HG03521 (cell line): Measurements from ENCODE around the gene SKIC2.
"Not testable (repeated sequence)": the region's sequence is repeated elsewhere in the genome, so short reads cannot be mapped to it uniquely, and the experiment has no call there.

Experiments
- ATAC-seq: cut with Tn5 transposase; IDR thresholded peaks from one replicate; pipeline ENCODE4 v1.9.1; 2021; ENCODE audit warnings: mild to moderate bottlenecking, moderate library complexity; ENCODE audit not compliant: unreplicated experiment

SKIC2 gene

DNA sequence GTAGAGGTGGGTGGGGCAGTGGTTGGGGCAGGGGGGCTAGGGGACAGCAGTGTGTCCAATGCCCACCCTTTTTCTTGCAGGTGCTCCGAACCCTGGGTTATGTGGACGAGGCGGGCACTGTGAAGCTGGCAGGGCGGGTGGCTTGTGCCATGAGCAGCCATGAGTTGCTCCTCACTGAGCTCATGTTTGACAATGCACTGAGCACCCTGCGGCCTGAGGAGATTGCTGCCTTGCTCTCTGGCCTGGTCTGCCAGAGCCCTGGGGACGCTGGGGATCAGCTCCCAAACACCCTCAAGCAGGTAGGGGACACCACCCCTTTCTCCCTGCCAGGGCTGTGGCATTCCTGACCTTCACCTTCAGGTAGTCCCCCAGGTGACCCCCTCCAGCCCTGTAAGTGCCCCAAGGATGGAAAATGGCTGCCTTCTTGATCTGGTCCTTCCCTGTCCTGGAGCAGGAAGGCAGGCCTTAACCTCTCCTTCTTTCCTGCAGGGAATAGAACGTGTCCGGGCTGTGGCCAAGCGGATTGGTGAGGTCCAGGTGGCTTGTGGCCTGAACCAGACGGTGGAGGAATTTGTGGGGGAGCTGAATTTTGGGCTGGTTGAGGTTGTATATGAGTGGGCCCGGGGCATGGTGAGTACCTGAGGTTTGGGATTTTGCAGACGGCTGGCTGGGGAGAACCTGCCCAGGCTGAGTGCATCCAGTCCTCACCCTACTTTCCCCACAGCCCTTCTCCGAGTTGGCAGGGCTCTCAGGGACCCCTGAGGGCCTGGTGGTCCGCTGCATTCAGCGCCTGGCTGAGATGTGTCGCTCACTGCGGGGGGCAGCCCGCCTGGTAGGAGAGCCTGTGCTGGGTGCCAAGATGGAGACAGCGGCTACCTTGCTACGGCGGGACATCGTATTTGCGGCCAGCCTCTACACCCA, 10.1 kb downstream of the SKIC2 start:
- ATAC-seq = no peak

DNA sequence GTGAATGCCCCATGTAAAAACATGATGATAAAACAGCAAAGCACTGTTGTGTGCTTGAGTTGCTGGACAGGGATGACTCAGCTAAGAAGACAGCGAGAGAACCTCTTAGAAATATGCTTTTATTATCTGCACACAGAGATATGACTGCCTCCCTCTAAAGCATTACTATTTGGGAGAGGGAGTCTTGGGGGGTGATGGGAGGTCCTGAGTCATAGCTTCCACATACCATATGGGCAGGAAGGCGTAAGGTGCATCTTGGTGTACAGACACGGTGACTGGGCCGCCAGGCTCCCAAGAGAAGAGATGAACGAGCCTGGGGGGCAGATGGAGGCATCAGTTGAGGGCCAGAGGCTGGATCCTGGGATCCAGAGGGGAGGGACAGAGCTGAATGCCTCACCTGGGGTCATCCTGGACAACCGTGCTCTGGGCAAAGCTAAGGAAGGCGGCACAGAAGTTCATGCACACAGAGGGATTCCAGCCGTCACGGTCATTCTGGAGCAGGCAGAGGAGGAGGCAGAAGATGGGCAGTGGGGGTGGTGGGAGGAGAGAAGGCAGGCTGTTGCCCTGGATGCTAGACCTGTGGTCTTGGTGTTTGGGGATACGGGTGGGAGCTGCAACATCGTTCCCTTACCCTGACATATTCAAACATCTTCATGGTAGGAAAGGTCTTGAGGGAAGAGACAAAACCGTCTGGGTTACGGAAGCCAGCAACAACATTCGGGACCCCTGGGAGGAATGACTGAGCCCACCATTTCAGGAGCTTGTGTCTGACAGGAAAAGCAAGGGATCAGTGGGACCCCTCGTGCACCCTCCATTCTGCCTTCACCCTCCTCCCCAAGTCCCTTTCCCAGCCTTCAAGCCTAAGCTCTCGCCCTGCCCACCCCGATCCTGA, 11.0 kb downstream of the SKIC2 start:
- no peak for ATAC-seq

DNA sequence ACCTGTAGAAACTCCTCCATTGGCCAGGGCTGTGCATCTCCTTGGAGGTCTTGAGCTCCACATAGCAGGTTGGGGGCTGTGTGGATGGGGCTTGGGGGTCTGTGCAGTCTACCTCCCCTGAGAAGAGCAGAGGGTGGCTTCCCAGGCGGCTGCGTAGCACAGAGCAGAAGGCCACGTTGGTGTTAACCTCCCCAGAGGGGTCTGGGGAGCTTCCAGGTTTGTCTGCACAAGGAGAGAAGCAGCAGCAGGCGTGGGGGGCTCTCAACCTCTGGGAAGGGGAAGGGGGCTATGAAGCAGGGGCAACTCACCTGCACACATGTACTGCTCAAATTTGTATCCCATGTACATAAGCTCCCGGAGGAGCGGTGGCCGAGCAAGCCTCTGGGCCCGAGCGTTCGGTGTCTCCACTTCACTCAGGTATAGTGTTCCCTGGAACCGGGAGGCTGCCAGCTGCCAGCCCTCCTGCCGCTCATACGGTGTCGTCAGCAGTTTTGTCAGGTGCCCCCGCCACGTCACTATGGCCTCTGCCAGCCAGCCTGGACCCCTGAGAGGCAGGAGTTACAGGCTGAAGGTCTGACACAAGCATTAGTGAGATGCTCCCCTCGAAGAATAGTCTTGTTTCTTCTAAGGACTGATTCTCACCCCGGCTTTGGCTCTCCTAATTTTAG, 11.8 kb downstream of the SKIC2 start:
- ATAC-seq = no peak

DNA sequence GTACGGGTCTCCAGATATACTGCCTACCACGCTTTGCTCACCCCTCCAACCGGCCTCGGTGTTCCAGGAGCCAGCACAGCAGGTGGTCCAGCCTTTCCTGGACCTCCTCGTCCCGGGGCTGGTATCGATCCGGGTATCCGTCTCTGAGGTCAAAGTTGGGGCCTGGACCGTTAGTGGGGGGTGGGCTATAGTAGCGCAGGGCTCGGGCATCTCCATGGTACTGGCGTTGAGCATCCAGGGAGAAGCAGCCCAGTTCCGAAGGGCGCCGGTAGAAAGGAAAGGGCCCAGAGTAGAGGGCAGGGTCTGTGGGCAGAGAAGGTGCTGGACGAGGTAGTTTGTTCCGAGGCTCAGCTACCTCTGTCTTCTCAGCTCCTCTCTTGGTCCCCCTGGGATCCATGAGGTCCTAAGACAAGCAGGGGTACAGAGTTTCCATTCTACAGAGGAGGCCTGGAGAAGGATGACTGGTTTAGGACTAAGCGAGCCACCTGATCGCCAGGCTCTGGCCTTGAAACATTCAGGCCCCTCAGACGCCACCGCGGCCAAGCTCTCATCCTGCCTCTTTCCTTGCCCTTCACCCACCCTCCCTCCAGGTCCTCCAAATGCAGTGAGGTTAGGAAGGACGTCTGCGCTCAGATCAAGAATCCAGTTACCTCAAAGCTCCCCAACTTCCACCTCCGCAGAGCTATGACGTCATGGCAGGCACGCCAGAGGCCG, 12.5 kb downstream of the SKIC2 start:
- ATAC-seq = no peak

DNA sequence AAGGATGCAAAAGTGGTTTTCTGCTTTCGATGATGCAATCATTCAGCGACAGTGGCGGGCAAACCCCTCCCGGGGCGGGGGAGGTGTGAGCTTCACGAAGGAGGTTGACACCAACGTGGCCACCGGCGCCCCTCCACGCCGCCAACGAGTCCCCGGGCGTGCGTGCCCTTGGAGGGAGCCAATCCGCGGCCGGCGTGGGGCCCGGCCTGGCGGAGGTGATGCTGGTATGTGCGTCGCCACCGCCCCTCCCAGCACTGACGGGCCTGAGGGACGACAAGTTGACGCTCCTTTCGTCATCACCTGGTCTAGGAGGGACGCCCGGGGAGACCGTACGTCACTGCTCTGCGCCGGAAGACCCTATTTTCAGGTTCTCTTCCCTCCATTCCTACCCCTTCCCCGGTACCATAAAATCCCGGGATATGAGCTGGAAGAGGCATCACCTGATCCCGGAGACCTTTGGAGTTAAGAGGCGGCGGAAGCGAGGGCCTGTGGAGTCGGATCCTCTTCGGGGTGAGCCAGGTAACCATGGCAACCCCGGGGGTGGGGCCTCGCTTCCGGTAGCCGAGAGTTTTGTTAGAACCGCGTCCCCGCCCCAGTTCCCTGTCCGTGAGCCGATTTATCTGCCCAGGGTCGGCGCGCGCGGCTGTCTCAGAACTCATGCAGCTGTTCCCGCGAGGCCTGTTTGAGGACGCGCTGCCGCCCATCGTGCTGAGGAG, 13.2 kb downstream of the SKIC2 start, which contains the start of gene DXO:
Gene DXO, minus strand, starts transcription at position 146 of the 716 bp plus-strand sequence. CDS start 463 bp downstream, outside the sequence.
- peak; percentile 88 for ATAC-seq

DNA sequence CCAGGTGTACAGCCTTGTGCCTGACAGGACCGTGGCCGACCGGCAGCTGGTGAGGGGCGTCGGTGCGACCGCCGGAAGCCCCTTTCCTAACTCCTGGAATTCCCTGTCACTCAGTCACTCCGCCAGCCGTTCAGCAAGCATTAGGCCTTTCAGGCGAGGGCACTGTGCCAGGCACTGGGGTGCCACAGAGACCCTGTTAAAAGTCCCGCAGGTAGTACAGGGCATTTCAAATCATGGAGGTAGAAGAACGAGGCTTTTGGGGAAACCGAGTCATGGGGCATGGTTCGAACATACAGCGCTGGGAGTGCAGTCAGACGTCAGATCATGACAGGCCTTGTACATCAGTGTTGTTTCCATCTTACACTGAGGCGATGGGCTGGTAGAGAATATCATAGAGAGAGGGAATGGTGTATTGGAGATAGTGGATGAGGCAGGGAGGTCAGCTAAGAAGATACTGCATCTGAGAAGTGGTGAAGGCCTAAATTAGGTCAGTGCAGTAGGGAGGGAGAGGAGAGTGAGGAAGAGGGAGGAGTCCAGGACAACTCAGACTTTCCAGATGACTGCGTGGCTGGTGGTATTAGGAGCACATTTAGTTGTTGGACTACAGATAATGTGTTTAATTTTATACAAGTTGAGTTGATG, 13.9 kb downstream of the SKIC2 start:
- ATAC-seq = no peak

DNA sequence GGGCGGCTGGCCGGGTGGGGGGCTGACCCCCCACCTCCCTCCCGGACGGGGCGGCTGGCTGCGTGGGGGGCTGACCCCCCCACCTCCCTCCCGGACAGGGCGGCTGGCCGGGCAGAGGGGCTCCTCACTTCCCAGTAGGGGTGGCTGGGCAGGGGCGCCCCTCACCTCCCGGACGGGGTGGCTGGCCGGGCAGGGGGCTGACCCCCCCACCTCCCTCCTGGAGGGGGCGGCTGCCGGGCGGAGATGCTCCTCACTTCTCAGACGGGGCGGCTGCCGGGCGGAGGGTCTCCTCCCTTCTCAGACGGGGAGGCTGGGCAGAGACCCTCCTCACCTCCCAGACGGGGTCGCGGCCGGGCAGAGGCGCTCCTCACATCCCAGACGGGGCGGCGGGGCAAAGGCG, 17.1 kb downstream of the SKIC2 start:
- ATAC-seq = not testable (repeated sequence)

DNA sequence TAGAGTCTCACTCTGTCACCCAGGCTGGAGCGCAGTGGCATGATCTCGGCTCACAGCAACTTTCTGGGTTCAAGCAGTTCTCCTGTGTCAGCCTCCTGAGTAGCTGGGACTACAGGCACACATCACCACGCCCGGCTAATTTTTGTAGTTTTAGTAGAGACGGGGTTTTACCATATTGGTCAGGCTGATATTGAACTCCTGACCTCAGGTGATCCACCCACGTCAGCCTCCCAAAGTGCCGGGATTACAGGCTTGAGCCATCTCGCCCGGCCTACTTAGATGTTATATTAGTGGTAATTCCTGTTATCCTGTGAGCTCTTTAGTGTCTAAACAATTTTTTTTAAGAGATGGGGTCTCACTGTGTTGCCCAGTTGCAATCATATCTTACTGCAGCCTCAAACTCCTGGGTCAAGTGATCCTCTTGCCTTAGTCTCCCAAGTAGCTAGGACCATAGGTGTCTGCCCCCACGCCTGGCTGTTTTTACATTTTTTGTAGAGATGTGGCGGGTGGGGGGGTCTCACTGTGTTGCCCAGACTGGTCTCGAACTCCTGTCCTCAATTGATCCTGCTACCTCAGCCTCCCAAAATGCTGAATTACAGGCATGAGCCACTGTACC, 18.9 kb downstream of the SKIC2 start:
- ATAC-seq = no peak

DNA sequence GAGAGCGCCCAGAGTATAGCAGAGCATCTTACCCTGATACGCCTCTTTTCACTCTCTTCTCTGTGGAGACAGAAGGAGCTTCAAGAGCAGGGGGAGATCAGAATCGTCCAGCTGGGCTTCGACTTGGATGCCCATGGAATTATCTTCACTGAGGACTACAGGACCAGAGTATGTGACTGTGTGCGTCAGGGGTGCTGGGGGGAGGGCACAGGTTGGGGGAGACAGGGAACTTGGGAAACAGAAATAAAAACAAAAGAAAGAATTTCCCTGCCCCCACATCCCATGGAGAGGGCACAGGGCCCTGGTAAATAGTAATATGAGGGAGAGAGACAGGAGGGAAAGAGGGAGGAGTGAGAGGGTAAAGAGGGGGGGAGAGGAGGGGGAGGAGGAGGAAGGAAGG, 19.9 kb downstream of the SKIC2 start:
- ATAC-seq = no peak

DNA sequence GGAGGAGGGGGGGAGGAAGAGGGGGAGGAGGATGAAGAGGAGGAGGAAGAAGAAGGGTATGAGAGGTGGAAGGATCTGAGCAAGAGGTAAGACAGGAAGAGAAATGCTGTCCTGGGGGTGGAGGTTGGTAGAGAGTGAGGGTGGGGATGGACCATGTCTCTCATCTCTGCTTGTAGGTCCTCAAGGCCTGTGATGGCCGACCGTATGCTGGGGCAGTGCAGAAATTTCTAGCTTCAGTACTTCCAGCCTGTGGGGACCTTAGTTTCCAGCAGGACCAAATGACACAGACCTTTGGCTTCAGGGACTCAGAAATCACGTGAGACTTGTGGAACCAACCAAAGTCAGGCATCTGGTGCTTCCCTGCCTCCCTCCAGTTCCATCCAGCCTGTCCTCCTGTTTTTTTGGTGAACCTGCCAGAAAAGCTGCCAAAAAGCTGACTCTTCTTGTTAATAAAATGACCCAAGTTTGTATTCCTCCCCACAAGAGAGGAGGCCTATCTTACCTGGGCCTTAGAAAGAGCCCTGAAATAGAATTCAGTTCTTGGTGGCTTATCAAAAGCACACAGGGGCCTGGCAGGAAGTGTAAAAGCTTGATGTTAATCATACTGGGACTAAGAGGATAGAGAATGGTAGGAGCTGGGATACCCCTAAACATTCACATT, 20.4 kb downstream of the SKIC2 start:
- ATAC-seq = no peak

DNA sequence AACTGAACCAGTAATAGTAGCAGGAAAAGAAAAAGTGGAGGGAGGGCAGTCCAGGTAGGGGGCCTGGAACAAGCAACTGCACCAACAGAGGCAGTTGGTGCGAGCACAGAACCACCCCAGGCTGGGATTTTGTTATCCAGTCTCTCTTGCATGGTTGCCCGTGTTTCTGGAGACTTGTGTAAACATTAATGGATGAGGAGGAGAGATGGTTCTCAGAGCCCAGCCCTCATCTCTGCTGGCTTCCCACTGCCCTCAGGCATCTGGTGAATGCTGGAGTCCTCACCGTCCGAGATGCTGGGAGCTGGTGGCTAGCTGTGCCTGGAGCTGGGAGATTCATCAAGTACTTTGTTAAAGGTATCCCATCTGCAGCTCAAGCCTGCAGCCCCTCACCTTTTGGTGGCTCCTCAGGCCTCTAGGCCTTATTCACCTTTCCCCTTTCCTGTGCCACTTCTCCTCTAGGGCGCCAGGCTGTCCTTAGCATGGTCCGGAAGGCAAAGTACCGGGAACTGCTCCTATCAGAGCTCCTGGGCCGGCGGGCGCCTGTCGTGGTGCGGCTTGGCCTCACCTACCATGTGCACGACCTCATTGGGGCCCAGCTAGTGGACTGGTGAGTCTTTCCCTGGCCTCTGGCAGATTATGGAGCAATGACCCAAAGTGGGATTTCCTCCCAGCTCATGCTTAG, 21.4 kb downstream of the SKIC2 start:
- ATAC-seq = not testable (repeated sequence)

DNA sequence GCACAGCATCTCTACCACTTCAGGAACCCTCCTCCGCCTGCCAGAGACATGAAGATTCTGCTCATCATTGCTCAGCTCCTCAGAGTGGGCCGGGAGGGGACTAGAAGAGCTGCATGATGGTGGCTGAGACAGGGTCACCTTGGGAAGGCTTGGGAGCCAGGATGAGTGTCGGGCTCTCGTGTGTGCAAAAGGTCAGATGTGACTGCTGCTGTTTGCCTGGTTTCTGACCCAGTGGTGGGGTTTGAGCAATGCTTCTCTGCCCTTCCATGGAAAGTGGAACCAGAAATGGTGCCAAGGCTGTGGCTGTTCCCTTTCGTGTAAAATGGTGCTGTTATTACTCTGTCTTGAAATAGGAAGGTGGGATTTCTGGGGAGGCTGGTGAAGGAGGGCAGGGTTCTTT, 22.0 kb downstream of the SKIC2 start:
- ATAC-seq = not testable (repeated sequence)

DNA sequence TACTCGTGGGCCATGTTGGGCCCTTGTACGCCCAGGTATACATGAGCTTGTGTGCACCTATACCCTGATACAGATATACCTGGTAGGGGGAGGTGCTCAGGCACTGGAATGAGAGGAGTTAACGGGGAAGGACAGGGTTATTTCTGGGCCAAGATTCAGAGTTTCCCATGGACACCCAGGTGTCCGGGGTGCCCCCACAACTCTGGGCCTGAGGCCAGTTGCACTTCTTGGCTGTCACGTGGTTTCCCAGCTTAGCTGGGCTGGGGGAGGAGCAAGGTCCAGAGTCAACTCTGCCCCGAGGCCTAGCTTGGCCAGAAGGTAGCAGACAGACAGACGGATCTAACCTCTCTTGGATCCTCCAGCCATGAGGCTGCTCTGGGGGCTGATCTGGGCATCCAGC, 22.8 kb downstream of the SKIC2 start, which contains the start of gene C4A:
Gene C4A, plus strand, starts transcription at position 314 of the 400 bp plus-strand sequence. Its CDS starts 51 bp downstream, at position 365.
- not testable (repeated sequence) for ATAC-seq

DNA sequence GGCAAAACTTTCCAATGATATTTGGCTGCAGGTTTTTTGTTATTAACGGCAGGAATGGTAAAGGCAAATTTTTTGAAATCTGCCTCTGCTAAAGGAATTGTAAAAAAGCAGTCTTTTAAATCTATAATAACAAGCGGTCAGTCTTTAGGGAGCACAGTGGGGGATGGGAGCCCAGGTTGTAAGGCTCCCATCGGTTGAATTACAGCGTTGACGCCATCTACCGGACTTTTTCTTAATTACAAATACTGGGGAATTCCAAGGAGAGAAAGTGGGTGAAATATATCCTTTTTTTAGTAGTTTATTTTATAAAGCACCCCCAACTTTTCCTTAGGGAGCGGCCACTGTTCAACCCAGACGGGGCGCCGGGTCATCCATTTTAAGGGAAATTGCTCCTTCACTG, 30.4 kb downstream of the SKIC2 start:
- ATAC-seq = not testable (repeated sequence)

DNA sequence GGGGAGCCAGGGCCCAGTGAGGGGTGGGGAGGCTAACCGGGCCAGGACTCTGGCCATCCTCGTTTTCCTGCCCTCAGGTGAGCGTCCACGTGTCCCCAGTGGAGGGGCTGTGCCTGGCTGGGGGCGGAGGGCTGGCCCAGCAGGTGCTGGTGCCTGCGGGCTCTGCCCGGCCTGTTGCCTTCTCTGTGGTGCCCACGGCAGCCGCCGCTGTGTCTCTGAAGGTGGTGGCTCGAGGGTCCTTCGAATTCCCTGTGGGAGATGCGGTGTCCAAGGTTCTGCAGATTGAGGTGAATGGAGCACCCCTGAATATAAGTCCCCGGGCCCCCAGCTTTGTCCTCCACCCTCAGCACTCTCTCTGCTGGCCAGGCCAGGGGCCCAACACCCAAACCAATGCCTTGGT, 35.4 kb downstream of the SKIC2 start:
- not testable (repeated sequence) for ATAC-seq

DNA sequence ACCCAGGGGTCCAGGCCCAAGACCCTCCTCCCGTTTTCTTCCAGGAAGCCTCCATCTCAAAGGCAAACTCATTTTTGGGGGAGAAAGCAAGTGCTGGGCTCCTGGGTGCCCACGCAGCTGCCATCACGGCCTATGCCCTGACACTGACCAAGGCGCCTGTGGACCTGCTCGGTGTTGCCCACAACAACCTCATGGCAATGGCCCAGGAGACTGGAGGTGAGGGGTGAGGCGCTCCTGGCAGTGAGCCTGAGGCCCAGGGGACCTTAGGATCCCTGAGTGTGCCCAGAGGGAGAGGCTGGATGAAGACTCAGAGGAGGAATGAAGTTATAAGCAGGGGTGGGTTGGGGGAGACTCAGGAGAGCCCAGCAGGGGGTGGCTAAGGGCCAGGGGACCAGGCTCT, 37.4 kb downstream of the SKIC2 start:
- ATAC-seq = not testable (repeated sequence)

DNA sequence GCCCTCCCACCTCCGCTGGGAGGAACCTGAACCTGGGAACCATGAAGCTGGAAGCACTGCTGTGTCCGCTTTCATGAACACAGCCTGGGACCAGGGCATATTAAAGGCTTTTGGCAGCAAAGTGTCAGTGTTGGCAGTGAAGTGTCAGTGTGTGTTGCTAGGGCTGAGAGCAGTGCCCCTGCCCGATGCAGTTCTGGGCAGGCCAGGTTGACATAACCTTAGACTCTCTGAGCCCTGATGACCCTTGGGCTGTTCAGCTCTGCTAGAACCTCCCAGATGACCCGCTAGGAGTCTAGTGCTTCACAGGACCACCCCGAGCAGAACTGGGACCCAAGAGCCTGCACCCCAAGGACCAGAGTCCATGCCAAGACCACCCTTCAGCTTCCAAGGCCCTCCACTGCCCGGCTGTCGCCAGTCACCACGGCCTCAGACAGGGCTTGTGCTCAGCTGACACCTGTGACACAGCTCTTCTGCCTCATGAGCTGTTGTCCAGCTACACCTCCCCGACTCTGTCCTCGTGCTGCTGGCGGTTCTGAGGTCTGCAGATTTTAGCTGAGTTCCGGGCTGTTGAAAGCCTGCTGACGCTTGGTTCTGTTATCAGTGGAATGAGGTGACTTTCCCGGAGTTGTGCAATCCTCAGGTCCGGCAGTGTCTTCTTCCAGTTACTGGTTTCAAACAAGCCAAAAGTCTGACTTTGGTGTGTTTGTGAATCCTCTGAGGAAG, 43.7 kb downstream of the SKIC2 start:
- ATAC-seq = not testable (repeated sequence)
